Osteoblast (primary cell): ENCODE measurements around the gene ZYG11A. TPM values are rescaled to one million over a fixed set of nuclear protein-coding genes. Genes with fewer than 3 reads are reported as not detected.

ENCODE experiments used
- DNase-seq: peaks from one replicate; pipeline ENCODE4 v3.0.0; 2011; ENCODE audit warnings: low spot score, mixed read lengths; ENCODE audit not compliant: insufficient read length; ENCODE audit errors: missing footprints
- H2AFZ ChIP-seq: 2 replicates; pipeline ENCODE4 v1.6.0; 2011; ENCODE audit warnings: mild to moderate bottlenecking, low read length
- H3K27ac ChIP-seq: 2 replicates; pipeline ENCODE4 v1.5.1; 2011; ENCODE audit warnings: mild to moderate bottlenecking, low read depth, low read length, moderate library complexity
- H3K27me3 ChIP-seq: 2 replicates; pipeline ENCODE4 v1.6.0; 2012; ENCODE audit warnings: mild to moderate bottlenecking, control low read depth, inconsistent platforms, low read length, moderate library complexity; ENCODE audit not compliant: insufficient read depth
- H3K36me3 ChIP-seq: 2 replicates; pipeline ENCODE4 v1.5.1; 2011; ENCODE audit warnings: mild to moderate bottlenecking, low read length, control low read depth, moderate library complexity; ENCODE audit not compliant: insufficient read depth
- H3K4me1 ChIP-seq: 2 replicates; pipeline ENCODE4 v1.5.1; 2011; ENCODE audit warnings: mild to moderate bottlenecking, low read length, control low read depth, moderate library complexity; ENCODE audit not compliant: insufficient read depth
- H3K4me2 ChIP-seq: 2 replicates; pipeline ENCODE4 v1.6.0; 2011; ENCODE audit warnings: mild to moderate bottlenecking, low read length; ENCODE audit not compliant: insufficient read depth
- H3K4me3 ChIP-seq: fragments of 200-600 bp; sonication (generic); 3 replicates; pipeline ENCODE4 v1.5.1; 2012; ENCODE audit warnings: mild to moderate bottlenecking, low read length, inconsistent platforms; ENCODE audit not compliant: insufficient read depth
- H3K79me2 ChIP-seq: 2 replicates; pipeline ENCODE4 v1.6.0; 2012; ENCODE audit warnings: mild to moderate bottlenecking, low read length, control low read depth, inconsistent platforms; ENCODE audit not compliant: insufficient read depth
- H3K9me3 ChIP-seq: 2 replicates; pipeline ENCODE4 v1.5.1; 2011; ENCODE audit warnings: low read depth, low read length, control low read depth
- H4K20me1 ChIP-seq: 2 replicates; pipeline ENCODE4 v1.6.0; 2012; ENCODE audit warnings: mild to moderate bottlenecking, low read length, control low read depth; ENCODE audit not compliant: insufficient read depth
- total RNA-seq: library from RNA; depleted of rRNA; stranded (reverse); fragments of >200 nt; gene quantifications from 2 replicates; pipeline ENCODE4 v1.2.3, GENCODE V29; 2012
- TF ChIP-seq, protein P1 (sequence below): IDR thresholded peaks from 2 replicates; pipeline ENCODE4 v1.5.1; 2011; ENCODE audit warnings: mild to moderate bottlenecking, low read depth, low read length, moderate library complexity; ENCODE audit errors: extremely low read depth

ZYG11A gene
- total RNA-seq, 1 donor, result under 0.01 TPM

GRCh38 chr1:52907068-52907811 is 64.7 kb downstream of the ZYG11A start:
- DNase-seq, result no peak
- no peak overlapping the region for H3K27ac ChIP-seq
- peaks cover 3% of the 10 kb centered on the region for H3K36me3 ChIP-seq
- no peak overlapping the region for H3K4me2 ChIP-seq
- peaks cover 3% of the 10 kb centered on the region for H3K4me1 ChIP-seq
- no peaks in the 10 kb centered on the region for H3K9me3 ChIP-seq
- H3K79me2 ChIP-seq, result no peaks in the 10 kb centered on the region
- no peaks in the 10 kb centered on the region for H3K27me3 ChIP-seq
- no peak overlapping the region for H3K4me3 ChIP-seq
- no peak overlapping the region for H2AFZ ChIP-seq
- H4K20me1 ChIP-seq, result no peaks in the 10 kb centered on the region
- TF ChIP-seq, protein P1, sequence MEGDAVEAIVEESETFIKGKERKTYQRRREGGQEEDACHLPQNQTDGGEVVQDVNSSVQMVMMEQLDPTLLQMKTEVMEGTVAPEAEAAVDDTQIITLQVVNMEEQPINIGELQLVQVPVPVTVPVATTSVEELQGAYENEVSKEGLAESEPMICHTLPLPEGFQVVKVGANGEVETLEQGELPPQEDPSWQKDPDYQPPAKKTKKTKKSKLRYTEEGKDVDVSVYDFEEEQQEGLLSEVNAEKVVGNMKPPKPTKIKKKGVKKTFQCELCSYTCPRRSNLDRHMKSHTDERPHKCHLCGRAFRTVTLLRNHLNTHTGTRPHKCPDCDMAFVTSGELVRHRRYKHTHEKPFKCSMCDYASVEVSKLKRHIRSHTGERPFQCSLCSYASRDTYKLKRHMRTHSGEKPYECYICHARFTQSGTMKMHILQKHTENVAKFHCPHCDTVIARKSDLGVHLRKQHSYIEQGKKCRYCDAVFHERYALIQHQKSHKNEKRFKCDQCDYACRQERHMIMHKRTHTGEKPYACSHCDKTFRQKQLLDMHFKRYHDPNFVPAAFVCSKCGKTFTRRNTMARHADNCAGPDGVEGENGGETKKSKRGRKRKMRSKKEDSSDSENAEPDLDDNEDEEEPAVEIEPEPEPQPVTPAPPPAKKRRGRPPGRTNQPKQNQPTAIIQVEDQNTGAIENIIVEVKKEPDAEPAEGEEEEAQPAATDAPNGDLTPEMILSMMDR, result no peak

- H2AFZ ChIP-seq, result no peak overlapping the region
- H3K9me3 ChIP-seq, result no peaks in the 10 kb centered on the region
- H3K4me3 ChIP-seq, result no peak overlapping the region
- H3K4me2 ChIP-seq, result no peak overlapping the region
- no peak overlapping the region for H3K27ac ChIP-seq
- peaks cover 3% of the 10 kb centered on the region for H3K36me3 ChIP-seq
- DNase-seq, result no peak
- no peaks in the 10 kb centered on the region for H4K20me1 ChIP-seq
- TF ChIP-seq, protein P1, result no peak
- H3K4me1 ChIP-seq, result peaks cover 3% of the 10 kb centered on the region
- no peaks in the 10 kb centered on the region for H3K27me3 ChIP-seq
- no peaks in the 10 kb centered on the region for H3K79me2 ChIP-seq
Observed at GRCh38 chr1:52907812-52908153, 65.2 kb downstream of the ZYG11A start.

- no peaks in the 10 kb centered on the region for H3K27me3 ChIP-seq
- peaks cover 5% of the 10 kb centered on the region for H4K20me1 ChIP-seq
- no peak for DNase-seq
- H3K4me1 ChIP-seq, result peaks cover 3% of the 10 kb centered on the region
- H3K36me3 ChIP-seq, result no peaks in the 10 kb centered on the region
- no peak overlapping the region for H3K4me3 ChIP-seq
- H3K79me2 ChIP-seq, result no peaks in the 10 kb centered on the region
- no peak overlapping the region for H3K27ac ChIP-seq
- H3K4me2 ChIP-seq, result no peak overlapping the region
- TF ChIP-seq, protein P1, result no peak
- no peak overlapping the region for H2AFZ ChIP-seq
- no peaks in the 10 kb centered on the region for H3K9me3 ChIP-seq
Observed at GRCh38 chr1:52911541-52911940, 69.0 kb downstream of the ZYG11A start.

GRCh38 chr1:52913014-52913413 is 70.5 kb downstream of the ZYG11A start:
- H2AFZ ChIP-seq, result no peak overlapping the region
- no peaks in the 10 kb centered on the region for H3K27me3 ChIP-seq
- no peaks in the 10 kb centered on the region for H3K9me3 ChIP-seq
- no peak overlapping the region for H3K4me2 ChIP-seq
- TF ChIP-seq, protein P1, result no peak
- no peak for DNase-seq
- no peak overlapping the region for H3K4me3 ChIP-seq
- H3K27ac ChIP-seq, result no peak overlapping the region
- no peaks in the 10 kb centered on the region for H3K4me1 ChIP-seq
- H3K79me2 ChIP-seq, result peaks cover 4% of the 10 kb centered on the region
- no peaks in the 10 kb centered on the region for H3K36me3 ChIP-seq
- H4K20me1 ChIP-seq, result peaks cover 5% of the 10 kb centered on the region
